DMS153 treated with DMSO at 0.1 percent for 48 hours (cell line): ENCODE results near the gene APBB2.
"Not testable (repeated sequence)": the region's sequence is repeated elsewhere in the genome, so short reads cannot be mapped to it uniquely, and the experiment has no call there.

Experiments
- DNase-seq: peaks from one replicate; lab custom pipeline; 2025; ENCODE audit not compliant: unreplicated experiment; lab: John Stamatoyannopoulos, UW

The APBB2 gene

DNA sequence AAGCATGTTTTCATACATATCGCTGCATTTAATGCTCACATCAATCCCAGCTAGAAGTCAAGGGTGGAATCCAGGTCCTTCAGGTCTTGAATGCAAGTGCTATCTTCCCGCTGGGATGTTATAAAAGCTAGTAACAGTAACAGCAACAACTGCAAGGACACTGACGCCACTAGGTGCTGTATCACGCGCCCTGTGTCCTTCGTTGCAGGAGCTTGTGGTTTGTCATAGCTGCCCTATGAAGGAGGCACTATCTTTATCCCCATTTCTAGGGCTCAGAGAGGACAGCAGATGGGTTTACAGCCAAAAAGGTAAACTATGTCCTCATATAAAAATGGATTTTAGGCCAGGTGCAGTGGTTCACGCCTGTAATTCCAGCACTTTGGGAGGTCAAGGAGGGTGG lies 261.7 kb downstream of the APBB2 start:
- no peak for DNase-seq

DNA sequence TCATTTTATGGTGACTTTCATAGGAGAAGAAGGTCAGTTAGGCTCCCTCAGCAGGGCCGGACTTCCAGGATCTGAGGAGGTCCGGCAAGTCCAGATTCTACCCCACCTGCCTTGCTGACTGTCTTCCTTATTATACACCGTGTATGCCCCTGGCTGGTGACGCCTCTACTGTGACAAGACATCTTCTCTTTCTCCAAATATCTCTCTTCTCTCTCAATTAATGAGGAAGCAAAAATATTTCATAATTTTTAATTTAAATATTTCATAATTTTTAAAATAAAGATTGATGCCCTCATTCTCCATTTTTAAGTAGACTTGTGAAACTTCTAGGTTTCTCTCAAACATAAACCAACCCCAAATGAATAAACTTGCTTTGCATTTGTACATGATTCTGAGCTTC lies 262.1 kb downstream of the APBB2 start:
- no peak for DNase-seq

DNA sequence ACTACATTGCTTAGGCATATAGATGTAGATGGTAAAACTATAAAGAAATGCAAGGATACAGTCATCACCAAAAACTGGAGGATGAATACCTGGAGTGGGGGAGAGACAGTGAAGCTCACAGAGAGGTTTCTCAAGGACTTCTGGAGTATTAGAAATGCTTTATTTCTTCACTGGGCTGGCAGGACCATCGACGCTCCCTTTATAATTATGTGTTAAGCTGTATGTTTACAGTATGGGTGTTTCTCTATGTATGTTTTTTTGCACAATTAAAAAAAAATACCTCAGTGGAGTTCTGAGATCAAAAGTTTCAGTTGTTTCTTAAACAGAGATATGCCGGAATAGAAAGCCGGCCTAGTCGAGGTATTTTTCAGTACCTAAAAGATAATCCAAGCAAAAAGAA lies 263.3 kb downstream of the APBB2 start:
- no peak for DNase-seq

DNA sequence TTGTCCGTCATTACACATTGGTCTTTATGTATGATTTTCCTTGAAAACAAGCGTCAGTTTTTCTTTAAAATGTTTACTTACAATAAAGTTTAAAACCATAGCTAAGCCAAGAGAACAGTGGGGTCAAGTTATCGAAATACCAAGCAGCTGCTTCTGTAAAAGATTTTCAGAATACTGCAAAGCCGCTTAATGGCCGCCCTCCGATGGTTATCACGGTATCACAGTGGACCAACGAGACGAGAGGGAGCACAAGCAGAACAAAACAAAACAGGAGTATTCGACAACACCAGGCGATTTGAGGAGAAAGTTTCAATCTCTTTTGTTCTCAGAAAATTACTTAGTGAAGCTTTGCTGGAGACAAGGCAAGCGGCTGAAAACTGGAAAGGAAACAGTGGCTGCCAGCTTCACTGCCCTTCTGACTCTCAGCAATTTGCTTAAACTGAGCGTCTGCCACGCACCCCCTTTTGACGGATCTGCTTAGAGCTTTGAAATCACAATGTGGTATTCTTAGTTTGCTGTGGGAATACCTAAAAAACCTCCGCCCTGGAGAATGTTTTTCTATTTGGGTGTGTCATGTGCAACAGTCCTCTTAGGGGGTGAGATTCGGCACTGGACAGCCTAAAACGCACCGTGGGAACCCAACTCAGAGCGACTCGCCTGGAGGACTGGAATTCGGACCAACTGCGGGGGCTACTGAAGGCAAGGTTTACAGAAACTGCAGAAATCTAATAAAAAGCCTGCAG lies 264.8 kb downstream of the APBB2 start:
- DNase-seq: no peak

DNA sequence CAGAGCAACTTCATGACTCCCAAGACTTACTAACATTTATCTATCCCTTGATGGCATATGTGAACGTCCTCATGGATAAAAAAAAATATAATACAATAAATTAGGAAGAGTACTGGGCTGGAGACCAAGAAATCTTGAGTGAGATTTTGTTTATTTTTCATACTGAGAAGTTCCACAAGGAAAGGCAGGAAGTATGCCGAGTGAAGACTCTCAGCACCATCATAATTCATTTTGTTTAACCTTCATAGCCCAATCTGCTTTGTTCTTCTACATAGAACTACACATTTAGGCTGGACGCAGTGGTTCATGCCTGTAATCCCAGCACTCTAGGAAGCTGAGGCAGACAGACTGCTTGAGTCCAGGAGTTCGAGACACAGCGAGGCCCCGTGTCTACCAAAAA lies 266.3 kb downstream of the APBB2 start:
- no peak for DNase-seq

DNA sequence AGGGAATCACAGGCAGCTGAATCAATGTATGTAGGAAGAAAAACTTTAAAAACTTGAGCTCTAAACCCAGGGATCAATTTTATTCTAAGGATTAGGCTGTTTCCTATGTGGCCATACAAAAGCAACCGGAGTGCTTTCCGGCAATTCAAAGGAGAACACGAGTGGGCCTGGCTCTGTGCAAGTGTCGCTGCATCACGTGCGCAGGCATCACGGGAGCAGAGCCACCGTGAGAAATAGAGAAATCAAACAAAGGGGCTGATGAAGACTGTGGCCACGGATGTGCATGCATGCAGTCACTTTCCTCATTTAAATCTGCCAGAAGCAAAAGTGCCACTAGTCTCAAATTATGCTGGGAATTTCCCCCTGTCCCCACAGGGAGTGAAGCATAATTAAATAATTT lies 267.7 kb downstream of the APBB2 start:
- no peak for DNase-seq

DNA sequence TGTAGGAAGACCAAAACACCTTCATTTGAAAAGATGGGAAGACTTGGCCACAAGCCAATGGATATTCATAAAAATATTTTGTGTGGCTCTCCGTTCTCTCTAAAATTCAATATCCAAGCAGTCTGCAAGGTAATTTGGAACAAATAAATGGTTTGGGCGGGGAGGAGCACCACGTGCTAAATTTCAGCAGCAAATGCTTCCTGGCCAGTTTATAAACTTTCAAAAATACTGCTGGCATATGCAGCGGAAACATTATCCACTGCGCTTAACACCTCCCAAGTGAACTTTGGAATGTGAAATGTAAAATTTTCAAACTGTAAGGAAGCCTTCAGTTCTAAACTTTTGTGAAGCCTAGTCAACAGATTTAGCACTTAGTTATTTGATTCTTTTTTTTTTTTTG lies 273.6 kb downstream of the APBB2 start:
- DNase-seq: no peak

DNA sequence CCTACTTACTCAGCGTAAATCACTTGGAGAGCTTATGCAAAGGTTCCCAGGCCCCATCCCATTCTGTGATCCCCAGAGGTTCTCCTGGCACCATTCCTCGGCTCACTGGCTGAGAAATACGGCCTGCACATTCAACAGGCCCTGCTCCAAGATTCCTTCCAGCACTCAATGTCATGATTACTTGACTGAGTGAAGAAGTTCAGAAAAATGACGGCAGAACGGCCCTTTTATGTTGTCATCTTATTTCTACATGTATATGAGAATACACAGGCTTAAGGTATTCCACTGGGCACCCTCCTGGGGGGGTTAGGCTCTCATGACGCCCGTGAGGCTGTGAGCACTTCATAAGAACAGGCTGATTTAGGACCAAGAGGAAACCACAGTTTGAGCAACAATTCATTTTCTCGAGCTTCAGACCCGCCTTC lies 274.0 kb downstream of the APBB2 start:
- DNase-seq: no peak

DNA sequence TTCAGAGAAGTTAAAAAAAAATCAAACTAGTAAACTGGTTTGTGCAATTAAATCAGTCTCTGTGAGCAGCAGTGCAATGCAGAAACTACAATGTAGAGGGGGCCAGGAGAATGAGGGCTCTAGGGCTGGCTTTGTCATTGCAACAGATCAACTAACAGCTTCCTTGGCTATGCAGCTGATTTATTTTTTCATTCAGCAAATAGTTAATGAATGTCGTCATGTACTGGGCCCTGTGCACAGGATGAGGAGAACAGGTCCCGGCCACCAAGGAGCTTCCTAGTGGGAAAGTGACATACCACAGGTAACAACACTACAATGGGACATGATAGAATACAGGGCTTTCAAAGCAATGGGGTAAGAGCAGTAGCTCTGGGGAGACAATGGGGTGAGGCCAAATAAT lies 274.5 kb downstream of the APBB2 start:
- DNase-seq: no peak

DNA sequence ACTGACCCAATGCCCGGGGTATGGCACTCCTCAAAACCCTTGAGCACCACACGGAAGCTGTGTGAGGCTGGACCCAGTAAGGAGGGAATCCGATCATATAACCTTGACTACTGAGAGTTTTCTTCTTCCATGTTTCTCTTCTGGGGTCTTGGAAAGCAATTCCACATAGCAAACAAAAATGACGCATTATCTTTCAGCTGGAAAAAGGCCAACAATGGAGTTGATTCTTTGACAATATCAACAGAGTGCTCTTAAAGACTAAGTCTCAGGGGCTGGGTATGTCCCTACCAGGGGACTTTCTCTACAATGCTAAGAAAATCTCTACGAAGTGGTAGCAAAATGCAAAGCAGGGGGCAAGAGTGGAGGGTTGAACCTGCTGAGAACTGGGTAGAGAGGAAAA lies 276.0 kb downstream of the APBB2 start:
- no peak for DNase-seq

DNA sequence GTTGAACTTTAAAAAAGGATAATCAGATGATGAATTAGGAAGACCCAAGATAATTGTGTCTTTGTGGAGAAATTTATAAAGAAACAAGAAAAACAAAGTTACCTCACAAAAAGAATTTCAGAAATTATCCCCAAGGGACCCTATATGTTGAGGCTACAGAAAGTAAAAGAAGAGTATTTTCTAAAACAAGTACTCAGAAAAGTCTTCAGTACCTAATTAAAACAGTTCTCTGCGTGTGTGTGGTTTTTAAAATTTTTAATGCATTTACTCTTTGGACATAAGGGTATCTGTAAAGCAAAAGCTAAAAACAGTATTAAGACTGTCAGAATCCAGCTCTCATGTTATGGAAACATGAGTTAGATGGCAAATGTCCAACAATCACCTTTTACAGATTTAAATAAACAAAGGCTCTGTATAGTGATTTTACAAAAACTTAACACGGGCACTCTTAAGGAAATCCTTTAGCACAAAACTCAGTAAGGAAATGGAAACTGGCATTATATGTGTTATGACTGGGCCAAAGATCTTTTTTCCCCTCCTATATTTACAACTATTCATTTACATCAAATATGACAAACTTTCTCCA lies 277.1 kb downstream of the APBB2 start:
- DNase-seq: no peak

DNA sequence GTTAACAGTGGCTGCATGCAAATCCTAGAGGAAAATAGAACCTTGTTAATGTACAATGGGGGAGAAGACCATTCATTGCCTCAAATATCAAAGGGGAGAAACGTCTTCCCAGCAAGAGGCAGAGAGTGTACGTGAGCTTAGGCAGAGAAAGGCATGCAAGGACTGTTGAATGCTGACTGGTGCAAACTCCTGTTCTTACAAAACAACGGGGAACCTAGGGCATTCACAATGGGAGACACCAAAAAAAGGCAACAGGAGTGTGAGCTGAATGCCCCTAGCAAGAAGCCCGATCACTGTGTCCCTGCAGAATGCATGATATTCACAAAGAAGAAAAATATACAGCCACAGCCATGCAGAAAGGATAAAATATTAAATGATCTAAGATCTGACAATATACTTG lies 279.7 kb downstream of the APBB2 start:
- DNase-seq: no peak

DNA sequence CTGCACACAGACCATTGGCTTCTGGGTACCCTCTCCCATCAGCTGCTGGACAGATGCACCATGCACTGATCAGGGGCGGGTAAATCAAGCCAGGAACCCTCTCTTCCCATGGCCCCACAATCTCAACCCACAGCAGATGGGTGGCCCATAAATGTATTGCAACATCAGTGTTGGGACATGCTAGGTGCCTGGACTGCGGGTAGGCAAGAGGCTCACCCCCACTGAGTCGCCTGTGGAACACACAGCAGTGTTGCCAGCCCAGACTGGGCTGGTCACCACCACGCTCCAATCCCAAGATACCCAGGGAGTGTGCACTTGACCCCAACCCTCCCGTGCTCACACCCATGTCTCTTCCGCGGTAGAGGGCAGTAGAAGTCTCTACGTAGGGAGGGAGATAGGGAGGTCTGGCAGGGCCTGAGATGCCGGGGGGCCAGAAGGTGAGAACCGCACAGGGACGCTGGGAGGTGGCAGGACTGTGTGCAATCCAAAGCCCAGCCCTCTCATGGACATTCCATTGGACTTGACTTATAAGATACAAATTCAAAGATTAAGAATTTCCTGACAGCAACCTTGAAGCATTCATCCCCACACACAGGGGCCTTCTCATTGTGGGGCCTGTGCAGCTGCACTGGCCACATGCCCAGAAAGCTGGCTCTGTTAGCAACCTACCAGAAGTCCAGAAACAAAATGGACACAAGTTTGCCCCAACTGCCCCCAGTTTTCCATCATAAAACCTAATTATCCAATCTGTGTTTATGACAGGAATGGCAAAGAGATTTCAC lies 280.9 kb downstream of the APBB2 start:
- no peak for DNase-seq

DNA sequence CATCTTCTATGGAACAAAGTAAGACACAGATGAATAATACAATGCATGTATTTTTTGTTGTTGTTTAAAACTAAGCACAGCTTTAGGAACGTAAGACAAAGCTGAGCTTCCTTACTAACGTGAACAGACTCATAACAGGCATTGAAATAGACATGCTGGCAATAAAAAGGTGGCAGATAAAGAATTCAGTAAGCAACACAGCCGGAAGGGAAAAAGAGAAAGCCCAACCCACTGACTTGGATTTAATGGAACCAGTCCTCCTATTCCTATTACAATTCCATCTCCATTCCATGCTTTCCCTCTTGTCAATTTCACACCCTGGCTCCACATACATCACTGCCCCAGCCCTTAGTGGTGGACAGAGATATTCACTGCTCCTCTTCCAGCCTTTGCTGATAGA lies 282.5 kb downstream of the APBB2 start:
- DNase-seq: no peak

DNA sequence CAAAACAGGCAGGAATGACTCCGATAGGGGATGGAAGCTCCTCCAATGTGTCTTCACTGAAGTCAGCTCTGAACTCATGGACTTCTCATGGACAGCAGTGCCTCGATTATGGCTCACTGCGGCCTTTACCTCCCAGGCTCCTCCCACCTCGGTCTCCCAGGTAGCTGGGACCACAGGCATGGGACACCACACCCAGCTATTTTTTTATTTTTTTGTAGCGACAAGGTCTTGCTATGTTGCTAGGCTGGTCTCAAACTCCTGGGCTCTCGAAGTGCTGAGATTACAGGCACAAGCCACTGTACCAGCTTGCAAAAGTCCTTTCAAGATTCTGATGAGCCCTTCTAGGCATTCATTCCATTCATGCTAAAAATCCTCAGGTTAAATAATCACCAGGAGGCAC lies 283.1 kb downstream of the APBB2 start:
- DNase-seq: no peak

DNA sequence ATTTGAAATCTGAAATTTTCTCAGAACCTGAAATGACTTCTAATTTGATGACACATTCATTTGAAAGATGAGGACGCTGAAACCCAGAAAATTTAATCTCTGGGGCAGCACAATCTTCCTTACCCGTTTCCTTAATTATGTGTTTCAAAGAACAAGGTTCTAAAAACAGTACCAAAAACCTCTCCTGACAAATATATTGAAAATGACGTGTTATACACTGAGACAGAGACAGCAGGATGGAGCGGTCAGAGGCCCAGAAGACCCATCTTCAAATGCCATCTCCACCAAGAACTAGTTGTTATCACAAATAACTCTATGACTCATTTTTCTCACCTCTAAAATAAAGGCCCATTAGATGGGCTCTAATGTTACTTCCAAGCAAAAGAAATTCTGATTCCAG lies 287.3 kb downstream of the APBB2 start:
- DNase-seq: no peak

DNA sequence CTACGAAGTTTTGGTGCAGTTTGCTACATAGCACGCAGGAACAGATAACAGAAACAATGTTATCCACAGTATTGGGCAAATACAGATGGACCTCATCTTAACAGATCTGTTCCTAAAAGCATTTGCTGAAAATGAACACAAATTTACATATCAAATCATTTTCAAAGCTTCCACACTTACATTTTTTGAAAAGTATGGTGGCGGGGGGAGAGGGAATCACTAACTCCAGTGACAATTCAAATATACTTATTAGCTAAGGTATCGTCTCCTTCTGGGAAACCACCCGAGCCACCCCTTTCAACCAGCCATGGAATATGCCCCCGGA lies 289.6 kb downstream of the APBB2 start:
- DNase-seq: no peak

DNA sequence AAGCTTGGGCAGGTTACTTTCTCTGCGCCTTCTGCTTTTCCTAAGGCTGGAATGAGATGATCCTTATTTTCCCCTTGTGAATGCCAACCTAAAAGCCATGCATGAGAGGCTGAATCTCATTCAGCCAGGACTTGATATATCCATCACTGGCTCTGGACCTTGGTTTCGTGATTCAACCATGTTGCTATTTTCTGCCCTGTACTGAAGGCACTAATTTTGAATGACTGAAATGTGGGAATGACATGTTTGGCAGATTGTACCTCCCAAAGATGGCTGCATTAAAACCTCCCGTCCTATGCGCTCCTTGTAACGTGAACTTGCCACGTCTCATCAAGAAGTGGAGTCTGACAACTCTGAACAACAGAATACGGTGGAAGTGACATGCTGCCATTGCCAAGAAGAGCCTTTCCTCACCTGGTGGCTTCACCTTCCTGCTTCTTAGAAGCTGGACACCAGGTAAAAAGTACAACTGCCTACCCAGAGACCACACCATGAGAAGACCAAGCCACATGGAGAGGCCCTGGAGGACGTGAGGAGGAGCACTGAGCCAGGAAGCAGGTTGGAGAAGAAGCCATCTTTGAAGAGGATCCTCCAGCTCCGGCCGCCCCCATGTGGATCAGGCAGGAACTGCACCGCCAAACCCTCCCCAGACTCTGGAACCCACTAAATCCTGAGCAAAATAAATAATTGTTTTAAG lies 290.1 kb downstream of the APBB2 start:
- no peak for DNase-seq

DNA sequence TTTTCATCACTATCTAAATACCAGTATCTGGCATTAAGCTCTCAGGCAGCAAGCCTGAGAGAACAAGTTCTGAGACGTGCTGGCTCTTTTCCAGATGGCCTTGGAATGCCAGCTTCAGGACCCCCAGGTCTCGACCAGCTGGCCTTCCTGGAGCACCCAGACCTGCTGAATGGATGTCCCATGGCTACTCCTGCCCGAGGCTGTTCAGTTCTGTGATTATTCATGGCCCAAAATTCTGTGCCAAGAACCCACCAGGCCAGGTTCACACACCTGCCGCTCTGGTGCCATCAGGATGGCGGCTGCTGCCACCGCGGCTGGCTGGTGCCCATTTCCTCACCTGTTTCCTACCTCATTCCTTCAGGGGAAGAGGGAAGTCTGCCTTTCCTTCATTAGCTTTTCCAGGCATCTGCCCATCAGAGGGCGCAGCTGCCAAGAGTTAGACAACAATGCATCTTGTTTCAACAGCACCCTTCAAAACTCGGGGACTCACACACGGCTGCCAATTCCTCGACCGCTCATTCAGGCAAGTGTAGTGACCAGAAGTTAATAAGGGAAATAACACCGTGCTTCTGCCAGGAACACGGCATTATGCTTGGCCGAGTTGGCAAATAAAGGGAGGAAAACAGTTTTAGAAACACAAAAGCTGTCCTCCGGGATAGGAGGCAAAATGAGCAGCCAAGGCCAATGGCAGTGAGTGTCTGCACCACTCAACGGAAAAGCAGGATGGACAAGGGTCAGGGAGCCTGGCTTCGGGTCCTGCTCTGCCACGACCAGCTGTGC lies 290.8 kb downstream of the APBB2 start:
- no peak for DNase-seq

DNA sequence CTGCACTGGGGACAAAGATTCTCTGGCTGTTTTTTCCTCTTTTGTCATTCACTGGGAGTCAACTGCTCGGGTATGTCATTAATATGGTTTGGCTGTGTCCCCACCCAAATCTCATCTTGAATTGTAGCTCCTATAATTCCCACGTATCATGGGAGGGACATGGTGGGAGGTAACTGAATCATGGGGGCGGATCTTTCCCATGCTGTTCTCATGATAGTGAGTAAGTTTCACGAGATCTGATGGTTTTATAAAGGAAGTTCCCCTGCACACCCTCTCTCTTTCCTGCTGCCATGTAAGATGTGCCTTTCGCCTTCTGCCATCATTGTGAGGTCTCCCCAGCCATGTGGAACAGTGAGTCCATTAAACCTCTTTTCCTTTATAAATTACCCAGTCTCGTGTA lies 294.4 kb downstream of the APBB2 start:
- DNase-seq: not testable (repeated sequence)

DNA sequence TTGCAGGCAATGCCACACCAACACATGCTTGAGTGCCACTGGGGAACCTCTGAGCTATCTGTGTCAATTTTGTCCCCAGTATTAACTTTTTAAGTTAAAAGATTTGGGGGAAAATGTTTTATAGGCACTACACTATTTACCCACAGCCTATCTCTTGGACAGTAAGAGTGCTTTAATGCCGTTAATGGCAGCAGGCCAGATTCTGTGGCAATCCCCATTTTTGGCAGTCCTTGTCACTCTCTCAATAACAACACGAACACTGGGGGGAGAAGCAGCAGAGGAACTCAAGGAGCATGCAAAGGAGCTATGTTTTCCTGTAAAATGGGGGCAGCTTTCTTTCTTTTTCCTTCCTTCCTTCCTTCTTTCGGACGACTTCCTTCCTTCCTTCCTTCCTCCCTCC lies 296.0 kb downstream of the APBB2 start:
- DNase-seq: no peak
